ENCODE measurements around the gene JPT2. TPM values are rescaled to one million over a fixed set of nuclear protein-coding genes. Genes with fewer than 3 reads are reported as not detected.
"Not testable (repeated sequence)": the region's sequence is repeated elsewhere in the genome, so short reads cannot be mapped to it uniquely, and the experiment has no call there.

Gene JPT2
- total RNA-seq, 4 donors from 2014 or later, result 12.0 to 31.5 (median 25.1) TPM

GRCh38 chr16:1713933-1714332 lies 35.9 kb downstream of the JPT2 start:
- Histone ChIP-seq H3K27ac (peak overlapping the region in 1 of 4 donors; percentile 20), H3K27me3 (no peaks in the 10 kb centered on the region), H3K4me3 (no peak overlapping the region), H3K36me3 (no peaks in the 10 kb centered on the region), H3K9me3 (no peaks in the 10 kb centered on the region), H3K4me1 (peaks cover 0 to under 1% (median 0%) of the 10 kb centered on the region in 4 donors)
- DNase-seq, result peak; percentile 41
- in situ Hi-C loops (cut with MboI; ENCODE audit: low pct_ligation_motif_present in 1 of 4, low pct_unique_long_range_greater_than_20kb in 1 of 4, low sequenced_read_pairs in 3 of 4), result no loop called here
- 84% methylated on average over 11 of the region's 14 CpGs; no CpG with 5 or more reads in 1 of the 2 donors for WGBS, 2 donors (ENCODE audit: low coverage in 1 of 2)
- no peak for TF ChIP-seq POLR2A (IDR thresholded peaks at IDR 0.05)
- intact Hi-C loops (cut with DNase I; ENCODE audit: low total_unique reads), result no loop called here

- no peak overlapping the region for H3K27ac ChIP-seq
- no peaks in the 10 kb centered on the region for H3K27me3 ChIP-seq
- no peak for TF ChIP-seq EP300 (IDR thresholded peaks at IDR 0.05; ENCODE audit: low read depth)
- no peak for TF ChIP-seq POLR2A (IDR thresholded peaks at IDR 0.05)
- no peak for TF ChIP-seq CTCF (IDR thresholded peaks at IDR 0.05)
- H3K4me1 ChIP-seq, result peaks cover 0 to 7% (median 3%) of the 10 kb centered on the region in 4 donors
- H3K36me3 ChIP-seq, result no peaks in the 10 kb centered on the region
- H3K4me3 ChIP-seq, result no peak overlapping the region
- intact Hi-C loops (cut with DNase I; ENCODE audit: low total_unique reads) (no loop called here), in situ Hi-C loops (cut with MboI; ENCODE audit: low pct_ligation_motif_present in 1 of 4, low pct_unique_long_range_greater_than_20kb in 1 of 4, low sequenced_read_pairs in 3 of 4) (no loop called here)
- DNase-seq, result no peak
- H3K9me3 ChIP-seq, result no peaks in the 10 kb centered on the region
- WGBS, 2 donors (ENCODE audit: low coverage in 1 of 2), result 92 to 97% methylated on average over 5 to 12 of the region's 12 CpGs
Measured at GRCh38 chr16:1715220-1715619, 37.1 kb downstream of the JPT2 start.

GRCh38 chr16:1718236-1718635 lies 40.2 kb downstream of the JPT2 start:
- DNase-seq; in situ Hi-C loops (cut with MboI; ENCODE audit: low pct_ligation_motif_present in 1 of 4, low pct_unique_long_range_greater_than_20kb in 1 of 4, low sequenced_read_pairs in 3 of 4); H3K4me3 ChIP-seq; H3K36me3 ChIP-seq; H3K9me3 ChIP-seq; H3K27ac ChIP-seq; H3K27me3 ChIP-seq; intact Hi-C loops (cut with DNase I; ENCODE audit: low total_unique reads): not testable (repeated sequence)
- peaks cover 9 to 27% (median 22%) of the 10 kb centered on the region in 4 donors for H3K4me1 ChIP-seq
- 76% methylated on average over 10 of the region's 10 CpGs; no CpG with 5 or more reads in 1 of the 2 donors for WGBS, 2 donors (ENCODE audit: low coverage in 1 of 2)

- DNase-seq; in situ Hi-C loops (cut with MboI; ENCODE audit: low pct_ligation_motif_present in 1 of 4, low pct_unique_long_range_greater_than_20kb in 1 of 4, low sequenced_read_pairs in 3 of 4); H3K36me3 ChIP-seq; H3K27me3 ChIP-seq; H3K9me3 ChIP-seq; H3K4me3 ChIP-seq; intact Hi-C loops (cut with DNase I; ENCODE audit: low total_unique reads): not testable (repeated sequence)
- WGBS, 2 donors (ENCODE audit: low coverage in 1 of 2), result 78 to 81% methylated on average over 8 to 12 of the region's 12 CpGs
- Histone ChIP-seq H3K27ac (peak overlapping the region in 2 of 4 donors; percentile 10 to 21), H3K4me1 (peaks cover 11 to 33% (median 26%) of the 10 kb centered on the region in 4 donors)
Measured at GRCh38 chr16:1719559-1720229, 41.6 kb downstream of the JPT2 start.

- Histone ChIP-seq H3K4me3 (no peak overlapping the region), H3K27me3 (no peaks in the 10 kb centered on the region), H3K27ac (peak overlapping the region; percentile 76 to 82 (median 78)), H3K36me3 (peaks cover 0 to 17% (median 3%) of the 10 kb centered on the region in 4 donors), H3K4me1 (peaks cover 11 to 33% (median 26%) of the 10 kb centered on the region in 4 donors), H3K9me3 (no peaks in the 10 kb centered on the region)
- in situ Hi-C loops (cut with MboI; ENCODE audit: low pct_ligation_motif_present in 1 of 4, low pct_unique_long_range_greater_than_20kb in 1 of 4, low sequenced_read_pairs in 3 of 4), result no loop called here
- DNase-seq, result no peak
- TF ChIP-seq EP300 (IDR thresholded peaks at IDR 0.05; ENCODE audit: low read depth) (no peak), POLR2A (IDR thresholded peaks at IDR 0.05) (no peak), POLR2AphosphoS5 (IDR thresholded peaks at IDR 0.05) (no peak)
- 88% methylated on average over 9 of the region's 9 CpGs; no CpG with 5 or more reads in 1 of the 2 donors for WGBS, 2 donors (ENCODE audit: low coverage in 1 of 2)
- intact Hi-C loops (cut with DNase I; ENCODE audit: low total_unique reads), result no loop called here
Measured at GRCh38 chr16:1721372-1721771, 43.3 kb downstream of the JPT2 start.

GRCh38 chr16:1723450-1724147 lies 45.5 kb downstream of the JPT2 start:
- Histone ChIP-seq H3K27me3 (no peaks in the 10 kb centered on the region), H3K27ac (peak overlapping the region; percentile 16 to 82 (median 78)), H3K4me1 (peaks cover 11 to 33% (median 26%) of the 10 kb centered on the region in 4 donors), H3K4me3 (no peak overlapping the region), H3K36me3 (peaks cover 0 to 17% (median 3%) of the 10 kb centered on the region in 4 donors), H3K9me3 (no peaks in the 10 kb centered on the region)
- intact Hi-C loops (cut with DNase I; ENCODE audit: low total_unique reads), result no loop called here
- no peak for TF ChIP-seq POLR2A (IDR thresholded peaks at IDR 0.05)
- TF ChIP-seq CTCF (IDR thresholded peaks at IDR 0.05), result peak; percentile 72 to 84 (median 76)
- peak; percentile 54 for DNase-seq
- in situ Hi-C loops (cut with MboI; ENCODE audit: low pct_ligation_motif_present in 1 of 4, low pct_unique_long_range_greater_than_20kb in 1 of 4, low sequenced_read_pairs in 3 of 4), result no loop called here
- WGBS, 2 donors (ENCODE audit: low coverage in 1 of 2), result 51 to 59% methylated on average over 4 to 6 of the region's 6 CpGs
